ENCODE measurements around the gene DMD.

The DMD gene

DNA sequence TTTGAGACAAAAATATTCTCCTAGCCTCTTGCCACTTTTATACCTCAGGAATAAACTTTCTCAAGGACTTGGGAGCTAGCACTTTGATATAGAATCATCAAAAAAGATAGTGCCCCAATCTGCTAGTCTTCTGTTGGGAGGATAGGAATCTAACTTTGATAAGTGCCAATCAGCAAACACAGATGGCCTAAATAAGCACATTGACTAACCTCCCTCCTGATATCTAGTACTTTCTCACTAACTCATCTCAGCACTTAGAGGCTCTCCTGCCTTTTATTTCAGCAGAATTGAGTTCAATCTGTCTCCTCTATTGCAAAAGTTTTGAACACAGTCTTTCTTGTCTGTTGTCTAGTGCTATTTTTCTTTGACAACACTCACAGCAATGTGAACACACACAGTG is 1341.1 kb downstream of the DMD start:
- DNase-seq (ENCODE audit: low read depth in 2 of 2) = no peak

DNA sequence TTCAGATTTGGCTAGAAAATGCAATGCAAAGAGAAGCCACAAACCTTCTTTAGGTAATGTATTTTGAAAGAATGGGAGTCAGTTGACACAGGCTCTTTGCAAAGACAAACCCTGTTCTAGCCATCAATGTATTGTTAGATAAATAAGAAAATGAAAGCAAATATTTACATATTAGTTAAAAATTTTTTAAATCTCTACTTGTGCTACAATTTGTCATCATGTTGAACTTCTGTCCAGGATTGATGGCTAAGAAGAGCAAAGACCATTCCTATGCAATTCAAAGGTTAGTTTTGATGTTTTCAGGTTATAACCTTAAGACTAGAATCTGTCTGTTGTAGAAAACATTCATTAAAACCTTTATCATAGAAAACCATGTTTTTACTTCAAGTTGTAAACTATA is 1350.7 kb downstream of the DMD start:
- DNase-seq (ENCODE audit: low read depth in 2 of 2) = no peak

DNA sequence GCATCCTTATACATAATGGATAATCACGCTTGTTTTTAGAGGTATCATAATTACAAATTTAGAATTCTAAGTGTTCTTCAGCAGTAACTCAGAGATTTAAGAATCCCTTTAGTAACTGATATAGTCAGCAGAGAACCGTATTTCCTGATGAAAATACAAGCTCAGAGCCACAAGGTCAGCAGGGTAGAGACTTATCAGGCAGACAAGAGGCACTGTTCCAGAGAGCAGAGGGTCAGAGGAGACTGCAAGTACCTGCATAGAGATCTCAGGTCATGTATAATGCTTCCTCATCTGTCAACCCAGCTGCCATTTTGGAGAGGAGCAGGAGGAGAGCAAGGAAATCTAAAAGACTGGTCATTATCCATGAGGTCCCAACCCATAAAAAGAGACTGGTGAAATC is 1352.4 kb downstream of the DMD start:
- DNase-seq (ENCODE audit: low read depth in 2 of 2) = no peak

DNA sequence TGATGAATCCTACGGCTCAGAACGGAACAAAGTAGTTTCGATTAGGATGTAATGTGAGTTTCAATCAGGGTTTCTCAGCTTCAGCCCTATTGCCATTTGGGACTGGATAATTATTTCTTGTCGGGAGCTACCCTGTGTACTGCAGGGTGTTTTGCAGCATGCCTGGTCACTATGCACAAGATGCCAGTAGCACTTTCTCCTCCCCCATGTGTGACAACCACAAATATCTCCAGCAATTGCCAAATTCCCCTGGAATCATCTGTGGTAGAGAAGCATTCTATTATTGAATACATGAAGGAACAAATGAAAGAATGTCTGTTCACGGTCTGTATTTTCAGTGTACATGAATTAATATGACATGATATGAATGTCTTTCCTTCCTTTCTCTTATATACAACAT is 1356.6 kb downstream of the DMD start:
- no peak for DNase-seq (ENCODE audit: low read depth in 2 of 2)

DNA sequence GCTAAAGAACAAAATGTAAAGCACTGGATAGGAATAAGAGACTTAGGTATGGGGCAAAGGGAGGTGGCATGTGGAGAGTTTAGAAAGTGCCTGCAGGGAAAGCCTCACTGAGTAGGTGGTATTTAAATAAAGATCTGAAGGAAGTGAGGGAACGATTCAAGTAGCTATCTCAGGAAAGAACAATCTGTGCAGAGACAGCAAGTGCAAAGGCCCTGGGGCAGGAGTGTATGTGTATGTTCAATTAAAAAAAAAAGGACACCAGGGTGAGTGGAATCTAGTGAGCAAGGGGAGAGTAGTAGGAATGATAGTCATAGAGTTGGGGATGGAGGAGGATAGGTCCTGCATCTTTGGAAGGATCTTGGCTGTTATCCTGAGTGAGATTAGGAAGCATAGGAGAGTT is 1359.6 kb downstream of the DMD start:
- DNase-seq (ENCODE audit: low read depth in 2 of 2) = no peak

DNA sequence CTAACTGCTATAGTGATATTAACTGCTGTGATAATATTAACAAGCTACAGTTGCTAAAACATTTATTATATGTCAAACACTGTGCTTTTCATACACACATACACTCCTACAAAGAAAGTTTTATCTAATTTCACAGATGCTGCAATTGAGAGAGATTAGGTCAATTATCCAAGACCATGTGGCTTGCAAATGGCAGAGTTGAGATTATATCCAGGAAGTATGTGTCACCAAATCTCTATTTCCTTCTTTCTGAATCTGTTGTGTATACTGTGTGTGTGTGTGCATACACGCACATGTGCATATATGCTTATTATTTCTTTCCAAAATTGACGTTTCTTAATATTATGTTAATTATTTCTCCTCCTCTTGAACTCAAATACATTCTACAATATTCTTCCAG is 1363.6 kb downstream of the DMD start:
- no peak for DNase-seq (ENCODE audit: low read depth in 2 of 2)

DNA sequence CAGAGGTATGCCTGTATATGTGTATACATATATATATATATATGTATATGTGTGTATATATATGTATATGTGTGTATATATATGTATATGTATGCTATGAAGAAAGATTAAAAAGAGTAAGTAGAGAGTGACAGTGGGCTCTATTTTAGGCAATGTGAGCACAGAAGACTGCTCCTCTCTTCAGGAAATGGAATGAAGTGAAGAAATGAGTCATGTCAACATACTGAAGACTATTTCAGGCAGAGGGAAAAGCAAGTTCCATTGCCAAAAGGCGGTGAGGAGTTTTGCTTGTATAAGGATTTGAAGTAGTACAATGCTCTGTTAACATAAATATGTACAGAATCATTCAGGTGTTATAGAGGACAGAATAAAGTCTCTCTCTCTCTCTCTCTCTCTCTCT is 1366.3 kb downstream of the DMD start:
- no peak for DNase-seq (ENCODE audit: low read depth in 2 of 2)

DNA sequence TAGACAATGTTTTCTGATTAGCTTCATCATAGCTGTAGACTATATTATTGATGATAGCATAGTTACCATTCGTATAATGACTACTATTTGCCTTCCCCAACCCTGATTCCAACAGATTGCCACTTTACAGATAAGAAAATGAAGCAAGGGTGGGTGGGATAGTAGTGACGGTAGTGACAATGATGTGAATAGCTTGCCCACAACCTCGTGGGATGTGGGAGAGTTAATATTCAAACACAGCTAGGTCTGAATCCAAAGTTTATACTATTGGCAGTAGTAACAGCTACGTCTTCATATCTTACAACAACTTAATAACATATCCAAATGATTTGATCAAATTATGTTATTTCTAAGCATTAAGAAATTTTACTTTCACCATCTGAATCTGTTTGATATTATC is 1372.7 kb downstream of the DMD start:
- no peak for DNase-seq (ENCODE audit: low read depth in 2 of 2)

DNA sequence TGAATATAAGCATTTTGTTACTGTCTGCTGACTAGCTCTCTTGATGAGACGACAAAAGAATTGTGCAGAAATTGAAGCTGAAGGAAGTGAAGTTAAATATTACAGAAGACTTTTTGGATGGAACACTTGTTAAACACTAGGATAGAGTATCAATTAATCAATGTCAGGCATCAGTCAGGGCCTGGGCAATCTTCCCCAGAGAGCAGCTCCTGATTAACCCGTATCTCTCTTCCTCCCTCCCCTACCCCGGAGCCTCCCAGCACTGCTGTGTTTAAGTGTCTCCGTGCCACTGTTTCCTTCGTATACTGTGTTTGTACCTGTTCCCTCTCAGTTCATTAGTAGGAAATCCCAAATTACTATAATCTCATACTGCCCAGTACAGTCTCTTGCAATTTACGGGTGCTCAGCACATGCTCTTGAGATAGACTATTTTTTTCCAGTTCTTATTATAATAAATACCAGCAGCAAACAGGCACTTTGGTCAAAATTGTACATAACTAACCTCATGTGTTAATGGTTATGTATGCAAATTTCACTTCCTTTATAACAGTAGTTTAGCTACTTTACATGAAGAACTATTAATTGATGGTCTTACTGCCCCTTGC is 1373.8 kb downstream of the DMD start:
- no peak for DNase-seq (ENCODE audit: low read depth in 2 of 2)

DNA sequence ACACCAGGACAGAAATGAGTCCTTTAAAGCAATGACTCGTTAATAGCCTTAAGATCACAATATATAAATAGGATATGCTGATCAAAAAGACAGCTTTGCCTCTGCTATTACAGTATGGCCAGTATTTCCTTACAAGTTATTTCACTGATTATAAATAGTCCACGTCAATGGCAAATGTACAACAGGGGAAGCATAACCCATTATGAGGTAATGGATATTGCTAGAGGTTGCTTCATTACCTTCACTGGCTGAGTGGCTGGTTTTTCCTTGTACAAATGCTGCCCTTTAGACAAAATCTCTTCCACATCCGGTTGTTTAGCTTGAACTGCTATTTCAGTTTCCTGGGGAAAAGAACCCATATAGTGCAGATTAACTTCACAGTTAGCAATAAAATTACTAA is 1374.9 kb downstream of the DMD start:
- no peak for DNase-seq (ENCODE audit: low read depth in 2 of 2)

DNA sequence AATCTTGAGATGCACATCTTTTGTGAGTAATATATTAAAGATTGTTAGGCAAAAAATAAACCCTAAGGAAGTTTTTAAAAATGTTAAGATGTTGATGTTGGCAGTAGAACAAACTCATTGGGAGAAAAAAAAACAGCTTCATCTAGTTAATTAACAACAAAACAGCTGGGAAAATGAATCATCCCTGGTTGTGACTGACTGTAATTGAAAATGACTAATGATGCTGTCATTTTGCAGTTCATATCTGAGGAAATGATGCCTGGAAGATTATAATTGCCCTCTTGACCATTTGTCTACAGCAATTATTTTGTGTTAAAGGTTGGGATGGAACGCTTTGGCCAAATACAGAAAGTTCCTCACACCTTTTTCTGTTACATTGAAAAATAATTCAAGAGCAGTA is 1379.1 kb downstream of the DMD start:
- no peak for DNase-seq (ENCODE audit: low read depth in 2 of 2)

DNA sequence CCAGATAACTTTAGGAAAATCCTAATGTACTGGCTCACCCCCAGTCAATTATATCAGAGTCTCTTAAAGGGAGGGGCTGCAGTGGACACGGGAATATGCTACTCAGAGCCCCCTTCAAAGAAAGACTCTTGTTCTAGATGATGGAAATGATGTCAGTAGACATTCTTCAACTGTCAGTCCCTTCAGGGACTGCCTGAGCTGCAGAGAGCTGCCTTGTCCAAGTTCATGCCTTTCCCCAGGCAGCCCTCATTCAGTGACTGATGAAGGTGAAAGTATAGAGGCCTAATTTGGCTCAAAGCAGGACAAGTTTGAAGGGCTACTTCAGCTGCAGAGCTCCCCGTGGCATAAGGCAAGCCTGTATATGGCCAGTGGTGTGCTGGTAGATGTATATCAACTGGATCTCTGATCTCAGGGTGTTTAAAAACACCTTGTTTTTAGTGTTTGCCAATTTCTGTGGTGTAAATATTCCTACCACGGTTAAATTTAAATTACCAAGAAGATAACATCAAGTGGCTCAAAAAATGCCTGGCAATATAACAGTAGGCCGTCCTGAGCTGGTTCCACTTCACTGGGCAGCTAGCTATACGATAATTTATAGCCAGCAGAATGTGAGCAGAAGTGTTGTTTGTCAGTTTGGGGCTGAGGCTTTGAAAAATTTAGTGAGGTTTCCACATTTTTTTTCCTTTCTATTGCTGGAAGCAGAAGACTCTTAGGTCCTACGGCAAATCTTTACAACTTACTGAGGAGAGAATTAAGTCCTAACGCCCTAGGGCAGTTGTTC is 1390.7 kb downstream of the DMD start:
- DNase-seq (ENCODE audit: low read depth in 2 of 2) = no peak

DNA sequence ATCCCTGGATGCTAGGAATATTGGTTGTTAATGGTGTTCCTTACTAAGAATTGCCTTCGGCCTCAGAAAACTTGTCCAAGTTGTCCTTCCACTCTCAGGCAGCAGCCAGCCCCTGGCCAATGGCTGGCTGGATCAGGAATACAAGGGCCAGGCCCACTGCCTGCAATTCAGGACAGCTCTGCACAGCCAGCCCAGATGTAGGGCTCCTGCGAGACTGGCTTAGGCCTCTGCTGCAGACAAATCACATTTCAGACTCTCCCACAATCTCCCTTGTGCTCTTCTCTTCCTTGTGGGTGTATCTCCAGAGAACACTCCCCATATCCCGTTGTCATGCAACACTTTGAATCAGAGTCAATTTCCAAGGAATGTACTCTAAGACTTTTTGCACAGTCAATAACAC is 1391.9 kb downstream of the DMD start:
- no peak for DNase-seq (ENCODE audit: low read depth in 2 of 2)

DNA sequence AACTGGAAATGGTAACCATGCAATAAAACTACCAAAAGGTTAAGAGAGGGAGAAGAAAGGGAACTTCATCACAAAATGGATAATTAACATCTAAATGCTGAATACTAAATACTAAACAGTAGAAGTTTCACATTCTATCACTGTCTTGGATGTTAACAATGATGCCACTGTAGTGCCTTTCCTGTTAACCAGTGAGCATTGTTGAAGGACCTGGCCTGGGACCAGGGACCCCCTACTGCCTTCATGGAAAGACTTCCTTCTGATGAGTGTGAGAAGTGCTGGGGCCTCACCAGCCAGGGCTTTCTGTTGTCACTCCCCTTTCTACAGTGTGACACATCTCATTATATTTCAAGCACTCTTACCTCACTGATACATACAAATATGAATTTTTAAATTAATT is 1400.2 kb downstream of the DMD start:
- no peak for DNase-seq (ENCODE audit: low read depth in 2 of 2)

DNA sequence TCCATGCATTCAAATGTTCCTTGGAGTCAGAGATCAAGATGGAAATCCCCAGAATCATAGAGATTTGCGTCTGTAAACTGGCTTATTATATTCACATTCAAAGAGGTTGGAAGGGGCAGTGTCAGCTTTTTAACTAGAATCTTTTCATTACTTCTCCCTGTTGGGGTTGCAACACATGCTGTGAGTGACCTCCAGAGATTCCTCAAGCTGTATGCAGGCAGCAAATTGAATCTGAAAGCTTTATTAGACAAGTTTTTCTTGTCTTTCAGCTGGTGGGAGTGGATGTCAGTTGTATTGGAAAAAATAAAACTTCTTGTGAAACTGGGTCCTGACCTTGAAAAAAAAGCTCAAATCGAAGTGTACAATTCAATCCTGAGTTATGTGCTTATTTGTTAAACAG is 1403.0 kb downstream of the DMD start:
- no peak for DNase-seq (ENCODE audit: low read depth in 2 of 2)

DNA sequence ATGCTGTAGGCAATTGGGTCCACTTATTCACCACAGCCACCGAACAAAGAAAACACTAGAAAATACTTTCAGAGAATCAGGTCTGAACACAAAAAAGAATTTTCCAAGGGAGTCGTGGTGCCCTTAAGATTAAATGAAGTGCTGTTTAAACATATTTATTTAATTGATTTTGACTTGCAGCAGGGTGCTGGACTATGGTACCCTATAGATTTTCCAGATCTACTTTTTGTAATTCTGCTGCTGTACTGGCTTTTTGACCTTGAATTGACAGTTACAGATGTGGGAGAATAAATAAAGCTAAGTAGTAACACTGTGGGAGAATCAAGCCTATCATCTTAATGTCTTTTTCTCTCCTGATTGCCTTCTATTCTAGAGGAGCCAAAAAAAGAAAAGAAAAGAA is 1404.2 kb downstream of the DMD start:
- no peak for DNase-seq (ENCODE audit: low read depth in 2 of 2)

DNA sequence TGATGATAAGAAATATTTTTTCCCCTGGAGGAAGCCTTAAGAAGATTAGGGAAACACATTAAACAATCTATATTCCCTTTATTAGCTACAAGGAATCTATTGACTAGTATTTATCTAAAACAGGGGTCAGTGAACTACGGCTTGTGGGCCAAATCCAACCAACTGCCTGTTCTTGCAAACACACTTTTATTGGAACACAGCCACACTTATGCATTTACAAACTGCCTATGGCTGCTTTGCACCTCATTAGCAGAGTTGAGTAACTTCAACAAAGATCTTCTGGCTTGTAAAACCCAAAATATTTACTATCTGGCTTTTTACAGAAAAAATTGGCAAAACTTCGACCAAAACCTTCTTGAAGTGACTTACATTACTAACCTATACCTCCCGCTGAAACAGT is 1405.6 kb downstream of the DMD start:
- DNase-seq (ENCODE audit: low read depth in 2 of 2) = no peak

DNA sequence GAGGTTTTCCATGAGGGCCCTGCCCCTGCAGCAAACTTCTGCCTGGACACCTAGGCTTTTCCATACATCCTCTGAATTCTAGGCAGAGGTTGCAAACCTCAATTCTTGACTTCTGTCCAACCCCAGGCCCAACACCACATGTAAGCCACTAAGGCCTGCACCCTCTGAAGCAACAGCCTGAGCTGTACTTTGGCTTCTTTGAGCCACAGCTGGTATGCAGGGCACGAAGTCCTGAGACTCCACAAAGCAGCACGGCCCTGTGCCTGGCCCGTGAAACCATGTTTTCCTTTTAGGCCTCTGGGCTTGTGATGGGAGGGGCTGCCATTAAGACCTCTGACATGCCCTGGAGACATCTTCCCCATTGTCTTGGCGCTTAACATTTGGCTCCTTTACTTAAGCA is 1411.1 kb downstream of the DMD start:
- no peak for DNase-seq (ENCODE audit: low read depth in 2 of 2)

DNA sequence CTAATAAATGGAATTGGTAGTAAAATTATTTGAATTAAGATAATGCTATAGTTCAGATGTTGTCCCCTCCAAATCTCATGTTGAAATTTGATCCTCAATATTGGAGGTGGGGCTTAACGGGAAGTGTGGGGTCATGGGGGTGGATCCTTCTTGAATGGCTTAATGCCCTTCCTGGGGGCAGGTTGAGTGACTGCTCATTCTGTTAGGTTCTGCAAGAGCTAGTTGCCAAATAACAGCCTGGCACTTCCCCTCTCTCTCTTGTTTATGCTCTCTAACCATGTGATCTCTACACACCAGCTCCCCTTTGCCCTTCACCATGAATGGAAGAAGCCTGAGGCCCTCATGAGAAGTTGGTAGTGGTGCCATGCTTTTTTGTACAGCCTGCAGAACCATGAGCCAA is 1414.7 kb downstream of the DMD start:
- no peak for DNase-seq (ENCODE audit: low read depth in 2 of 2)

DNA sequence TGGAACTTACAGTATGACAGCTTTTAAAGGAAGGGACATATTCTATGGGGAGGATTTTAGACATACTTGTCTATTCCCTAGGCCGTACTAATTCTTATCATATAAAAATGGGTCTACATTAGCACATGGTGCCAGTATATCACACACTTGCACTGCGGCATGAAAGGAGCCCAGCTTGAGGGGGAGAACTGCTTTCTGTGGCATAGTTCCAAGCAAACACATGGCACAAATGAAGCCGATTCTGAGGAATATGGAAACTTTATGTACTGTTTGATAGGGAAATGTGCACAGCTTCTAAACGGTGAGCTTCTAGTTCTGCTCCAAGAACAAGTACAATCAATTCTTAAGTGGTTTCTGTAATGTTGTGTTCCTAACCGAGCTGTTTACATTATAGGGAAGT is 1463.9 kb downstream of the DMD start:
- DNase-seq (ENCODE audit: low read depth in 2 of 2) = no peak

DNA sequence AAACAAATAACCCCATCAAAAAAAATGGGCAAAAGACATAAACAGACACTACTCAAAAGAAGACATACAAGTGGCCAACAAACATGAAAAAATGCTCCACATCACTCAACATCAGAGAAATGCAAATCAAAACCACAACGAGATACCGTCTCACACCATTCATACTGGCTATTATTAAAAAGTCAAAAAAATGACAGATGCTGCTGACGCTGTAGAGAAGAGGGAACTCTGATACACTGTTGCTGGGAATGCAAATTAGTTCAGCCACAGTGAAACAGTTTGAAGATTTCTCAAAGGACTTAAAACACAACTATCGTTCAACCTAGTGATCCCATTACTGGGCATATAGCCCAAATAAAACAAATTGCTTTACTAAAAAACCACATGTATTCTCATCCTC is 1468.3 kb downstream of the DMD start:
- DNase-seq (ENCODE audit: low read depth in 2 of 2) = no peak

DNA sequence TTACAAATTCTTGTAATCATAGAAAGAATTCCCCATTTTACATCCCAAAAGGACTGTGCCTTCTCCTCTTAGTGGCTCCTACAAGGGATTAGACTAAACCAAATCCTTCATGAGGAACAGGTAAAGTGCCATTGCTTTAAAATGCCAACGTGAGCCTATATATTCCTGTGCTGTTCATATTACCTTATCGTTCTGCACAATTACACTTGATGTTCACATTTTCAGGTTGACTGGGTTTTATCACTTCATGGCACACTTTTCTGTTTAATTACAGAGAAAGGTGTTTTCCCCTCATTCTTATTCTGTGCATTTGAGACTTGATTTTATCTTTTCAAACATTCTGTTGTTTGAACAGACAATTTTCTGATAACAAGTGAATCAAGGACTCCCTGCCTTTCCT is 1493.9 kb downstream of the DMD start:
- no peak for DNase-seq (ENCODE audit: low read depth in 2 of 2)

DNA sequence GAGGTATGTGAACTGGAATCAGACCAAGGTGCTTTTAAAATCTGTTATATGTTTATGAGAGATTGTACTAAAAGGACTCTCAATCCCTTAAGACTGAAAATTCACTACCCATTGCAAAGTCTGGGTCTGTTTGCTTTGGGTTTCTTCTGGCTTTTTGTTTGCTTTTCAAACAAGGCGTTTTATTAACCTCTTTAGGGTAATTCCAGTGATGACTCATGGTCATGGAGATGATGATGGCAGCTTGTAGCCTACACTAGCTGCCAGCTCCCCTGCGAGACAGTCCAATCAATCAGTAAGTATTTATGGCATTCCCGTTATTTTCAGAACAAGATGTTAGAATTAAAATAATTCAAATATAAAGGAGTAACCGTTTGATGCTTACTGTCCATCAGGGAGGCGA is 1495.7 kb downstream of the DMD start:
- DNase-seq (ENCODE audit: low read depth in 2 of 2) = no peak

DNA sequence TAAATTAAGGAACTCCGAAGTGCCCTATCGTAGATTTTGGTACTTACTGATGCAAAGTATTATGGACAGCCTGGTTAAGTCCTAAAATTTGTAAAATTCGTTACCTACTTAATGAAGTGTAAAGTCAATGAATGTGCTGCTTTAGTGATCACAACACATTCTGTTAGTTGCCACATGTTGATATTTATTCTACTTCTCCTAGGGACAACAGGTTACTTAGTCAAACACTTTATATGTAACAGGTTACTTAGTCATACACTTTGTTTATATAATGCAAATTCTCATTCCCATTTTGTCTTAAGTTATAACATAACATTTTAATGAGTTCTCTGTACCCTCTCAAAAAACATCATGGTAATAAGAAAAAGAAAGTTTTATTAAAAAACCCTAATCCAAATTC is 1496.6 kb downstream of the DMD start:
- no peak for DNase-seq (ENCODE audit: low read depth in 2 of 2)
